ENCODE results near the gene ARL15.

GRCh38 chr5:54261596-54261995 is 48.8 kb downstream of the ARL15 start:
- TF ChIP-seq POLR2A (IDR thresholded peaks at IDR 0.05) (no peak), CTCF (IDR thresholded peaks at IDR 0.05) (no peak)
